GM10847 (cell line): ENCODE measurements around the gene NFYC.

Experiments
- POLR2A ChIP-seq: IDR thresholded peaks from 2 replicates; pipeline ENCODE4 v1.6.1; 2011; ENCODE audit not compliant: insufficient read length; ENCODE audit errors: extremely low read depth

Gene NFYC

DNA sequence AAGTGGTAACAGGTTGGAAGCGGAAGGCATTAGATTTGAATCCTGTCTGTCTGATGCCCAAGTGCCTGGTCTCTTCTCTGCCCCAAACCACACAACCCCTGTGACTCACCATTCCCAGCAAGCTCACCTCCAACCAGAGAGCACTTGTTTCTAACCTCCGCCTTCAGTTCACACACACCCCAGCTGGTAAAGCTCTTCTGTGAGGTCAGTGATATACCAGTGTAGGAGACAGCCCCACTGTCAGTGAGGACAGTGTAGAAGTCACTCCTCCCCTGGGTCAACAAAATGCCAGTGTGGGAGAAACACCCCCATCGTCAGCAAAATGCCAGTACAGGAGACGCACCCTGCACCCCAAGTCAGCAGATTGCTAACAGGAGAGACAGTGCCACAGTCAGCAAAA lies 28.6 kb upstream of the NFYC start:
- TF ChIP-seq POLR2A, result no peak

- TF ChIP-seq POLR2A, result no peak
These were observed 28.0 kb upstream of the NFYC start for GRCh38 chr1:40663324-40664166.

GRCh38 chr1:40664167-40664537 lies 27.4 kb upstream of the NFYC start:
- TF ChIP-seq POLR2A, result no peak

- TF ChIP-seq POLR2A, result no peak
These were observed 26.7 kb upstream of the NFYC start for GRCh38 chr1:40664791-40665190.

DNA sequence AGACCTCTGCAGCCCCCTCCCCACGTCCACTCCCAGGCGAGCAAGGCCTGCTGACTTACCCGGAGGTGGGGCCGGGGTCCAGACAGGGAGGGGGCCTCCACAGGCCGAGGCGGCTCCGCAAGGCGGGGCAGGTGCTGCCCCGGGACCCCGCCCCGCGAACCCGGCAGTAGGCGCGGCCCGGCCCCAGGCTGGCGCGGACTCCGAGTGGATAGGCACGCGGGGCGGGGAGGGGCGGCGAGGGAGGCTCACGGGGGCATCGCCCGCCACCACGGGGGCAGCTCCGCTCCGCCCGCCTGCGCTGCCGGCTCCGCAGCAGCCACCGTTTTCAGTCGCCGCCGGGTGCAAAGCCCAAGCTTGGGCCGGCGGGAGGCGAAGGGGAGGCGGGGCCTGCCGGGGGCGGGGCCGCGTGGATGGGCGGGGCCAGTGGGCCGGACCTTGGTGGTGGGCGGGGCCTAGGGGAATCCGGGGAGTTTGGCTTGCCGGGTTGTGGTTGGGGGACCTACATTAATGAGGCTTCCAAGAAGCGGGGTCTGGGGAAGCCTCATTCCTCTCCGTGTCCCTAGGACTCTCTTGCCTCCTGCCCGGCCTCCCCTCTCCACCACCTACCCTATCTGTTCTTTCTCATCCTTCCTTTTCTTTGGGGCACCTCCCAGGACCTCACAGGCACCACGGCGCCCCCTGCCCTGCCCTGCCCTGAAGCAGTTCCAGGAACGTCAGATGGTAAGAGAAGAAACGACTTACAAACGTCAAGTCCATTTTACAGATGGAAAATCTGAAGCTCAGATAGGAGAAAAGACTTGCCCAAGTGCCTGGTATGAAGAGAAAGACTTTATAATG lies 26.0 kb upstream of the NFYC start, which contains the start of gene RIMS3:
Gene RIMS3, minus strand, starts transcription at position 348 of the 837 bp plus-strand sequence. CDS start 23,757 bp downstream, outside the sequence.
- no peak for TF ChIP-seq POLR2A

DNA sequence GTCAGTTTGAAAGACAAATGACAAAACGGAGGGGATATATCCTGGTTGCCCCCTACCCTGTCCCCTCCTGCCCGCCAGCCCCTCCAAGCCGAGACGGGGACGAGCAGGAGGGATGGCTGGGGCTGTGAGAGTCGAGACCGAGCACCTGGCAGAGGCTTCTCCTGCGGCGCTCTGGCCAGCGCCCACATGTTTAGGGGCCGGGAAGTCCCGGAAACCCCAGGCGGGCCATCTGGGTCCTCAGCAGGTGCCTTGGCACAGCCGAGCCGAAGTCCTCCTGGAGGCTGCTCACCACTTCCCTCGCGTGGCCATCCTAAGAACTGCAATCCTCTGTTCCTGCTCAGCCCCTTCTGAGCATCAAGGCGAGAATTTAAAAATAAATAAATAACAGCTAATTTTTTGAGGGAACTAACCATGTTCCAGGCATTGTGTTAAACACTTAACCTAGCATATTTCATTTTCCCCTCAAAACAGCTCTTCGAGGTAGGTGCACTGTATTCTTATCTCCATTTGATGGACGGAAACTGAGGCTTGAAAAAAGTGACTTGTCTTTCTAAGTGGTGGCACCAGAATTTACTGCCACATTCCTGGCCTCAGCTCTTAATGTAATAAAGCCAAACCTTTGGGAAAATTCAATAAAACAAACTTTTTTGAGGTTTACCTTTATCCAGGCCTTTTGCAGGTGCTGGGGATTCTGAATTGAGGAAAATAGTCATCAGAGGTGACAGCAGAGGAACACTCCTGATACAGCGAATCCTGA lies 22.6 kb upstream of the NFYC start:
- no peak for TF ChIP-seq POLR2A

DNA sequence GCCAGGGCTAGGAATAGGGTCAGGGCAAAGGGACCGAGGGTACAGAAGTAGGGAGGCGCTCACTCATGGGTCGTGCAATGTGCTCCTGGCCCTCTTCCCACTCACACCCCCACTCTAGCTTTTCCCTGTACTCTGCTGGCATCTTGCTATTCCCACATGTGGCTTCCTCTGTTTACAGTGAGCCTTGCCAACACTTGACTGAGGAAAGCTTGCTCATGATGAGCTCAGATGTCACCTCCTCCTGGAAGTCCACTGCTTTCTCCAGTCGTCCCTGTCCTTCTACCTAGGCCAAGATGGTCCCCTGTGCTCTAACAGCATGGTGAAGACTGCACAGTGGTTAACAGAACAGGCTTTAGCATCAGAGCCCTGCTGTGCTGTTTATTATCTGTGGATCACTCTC lies 18.1 kb upstream of the NFYC start:
- TF ChIP-seq POLR2A, result no peak

- no peak for TF ChIP-seq POLR2A
These were observed 15.0 kb upstream of the NFYC start for GRCh38 chr1:40676501-40676900.

- no peak for TF ChIP-seq POLR2A
These were observed 12.1 kb upstream of the NFYC start for GRCh38 chr1:40679165-40679953.

DNA sequence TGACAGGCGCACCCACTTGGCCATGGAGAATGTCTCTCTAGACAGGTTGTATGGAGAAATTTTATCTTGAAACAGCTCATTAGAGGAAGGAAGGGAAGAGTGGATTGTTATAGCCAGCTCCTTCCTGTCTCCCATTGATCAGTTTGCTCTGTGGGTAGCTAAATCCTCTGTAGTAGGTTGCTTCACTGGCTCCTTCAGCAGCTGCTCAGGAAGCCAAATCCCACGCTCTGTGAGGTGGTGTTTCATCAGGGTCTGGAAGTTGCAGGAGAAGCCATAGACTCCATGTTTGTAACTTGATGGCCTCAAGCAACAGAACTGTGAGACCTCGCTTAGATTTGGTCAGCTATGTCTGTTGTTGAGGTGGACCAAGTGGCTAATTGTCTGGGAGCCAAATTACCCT lies 6.8 kb upstream of the NFYC start:
- TF ChIP-seq POLR2A, result no peak

GRCh38 chr1:40687059-40687458 lies 4.4 kb upstream of the NFYC start:
- TF ChIP-seq POLR2A, result no peak

DNA sequence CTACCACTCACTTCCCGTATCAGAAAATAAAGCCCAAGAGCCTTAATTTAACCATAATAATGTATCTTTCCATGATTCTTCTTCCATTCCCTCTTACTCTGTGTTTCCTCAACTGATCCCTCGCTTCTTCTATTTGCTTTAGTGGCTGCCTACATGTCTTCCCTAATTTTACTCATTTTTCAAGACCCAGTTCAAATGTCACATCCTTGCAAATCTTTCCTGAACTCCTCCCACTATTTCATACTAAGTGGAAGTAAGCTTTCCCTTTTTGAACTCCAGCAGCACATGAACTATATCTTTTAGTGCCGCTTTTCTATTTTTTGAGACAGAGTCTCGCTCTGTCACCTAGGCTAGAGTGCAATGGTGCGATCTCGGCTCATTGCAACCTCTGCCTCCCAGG lies 3.8 kb upstream of the NFYC start:
- TF ChIP-seq POLR2A, result no peak

- no peak for TF ChIP-seq POLR2A
These were observed 1.8 kb upstream of the NFYC start for GRCh38 chr1:40689737-40690136.

DNA sequence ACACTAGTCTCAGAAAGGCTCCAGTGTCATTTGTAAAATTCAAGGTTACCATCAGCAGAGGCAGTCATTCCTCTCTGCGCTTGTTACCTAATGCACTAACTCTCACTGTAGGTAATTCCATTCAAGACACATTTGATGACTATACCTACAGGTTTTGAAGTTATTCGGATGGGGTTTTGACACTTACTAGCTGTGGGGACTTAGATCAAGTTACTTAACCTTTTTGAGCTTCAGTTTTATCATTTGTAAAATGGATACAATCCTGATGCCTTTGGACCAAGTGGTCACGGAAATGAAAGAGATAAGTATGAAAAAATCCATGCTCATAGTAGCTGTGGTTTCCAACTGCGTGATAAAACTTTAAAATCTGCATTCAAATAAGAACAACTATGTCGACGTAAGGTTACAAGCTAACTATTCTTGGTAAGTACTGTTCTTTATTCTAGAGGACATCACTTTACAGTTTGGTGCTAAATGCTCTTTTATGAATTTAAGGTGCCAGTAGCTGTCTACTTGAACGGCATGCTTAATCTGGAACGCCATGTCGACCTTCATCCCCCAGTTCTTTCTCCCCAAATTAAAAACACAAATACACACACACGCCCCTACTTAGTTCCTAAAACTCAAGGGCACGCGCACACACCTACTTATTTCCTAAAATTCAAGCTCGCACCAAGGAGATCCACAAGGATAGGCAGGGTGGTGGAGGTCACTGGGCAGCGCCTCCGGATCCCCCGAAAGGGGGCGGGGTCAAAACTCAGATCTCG lies 550 bp upstream of the NFYC start:
- TF ChIP-seq POLR2A, result peak; percentile 7
